OCI-LY7 (cell line): ENCODE data around the gene MOV10. TPM values are rescaled to one million over a fixed set of nuclear protein-coding genes. Genes with fewer than 3 reads are reported as not detected.
"Not testable (repeated sequence)": the region's sequence is repeated elsewhere in the genome, so short reads cannot be mapped to it uniquely, and the experiment has no call there.

Experiments used
- BruUV-seq: library from RNA; stranded (reverse); fragments of 400-500 nt; replicated peaks from 2 replicates; lab custom pipeline; 2021; lab: Mats Ljungman, UMichigan
- CTCF ChIA-PET: fragments of 300-600 bp; sonication (Branson Sonifier 250); formaldehyde crosslinking; loops from one replicate; lab custom pipeline; 2022; ENCODE audit warnings: antibody characterized with exemption; ENCODE audit not compliant: unreplicated experiment; lab: Charles Lee
- POLR2A ChIA-PET: fragments of 300-600 bp; sonication (Branson Sonifier 250); formaldehyde crosslinking; loops from one replicate; lab custom pipeline; 2022; ENCODE audit warnings: antibody characterized with exemption; lab: Charles Lee
- DNase-seq: peaks from one replicate; pipeline ENCODE4 v3.0.0-alpha.2; 2015; ENCODE audit warnings: low spot score
- H2AFZ ChIP-seq: fragments of 200-600 bp; sonication (generic), shearing (Covaris generic); 2 replicates; pipeline ENCODE4 v1.6.1; 2014; ENCODE audit warnings: mild to moderate bottlenecking, antibody characterized with exemption, low read length, moderate library complexity
- H3K27ac ChIP-seq: fragments of 200-600 bp; sonication (generic); 2 replicates; pipeline ENCODE4 v1.5.1; 2014; ENCODE audit warnings: mixed run types, low read depth, mild to moderate bottlenecking, moderate library complexity, low read length, inconsistent platforms; ENCODE audit not compliant: poor library complexity, severe bottlenecking
- H3K36me3 ChIP-seq: fragments of 200-600 bp; sonication (generic); 2 replicates; pipeline ENCODE4 v1.6.1; 2014; ENCODE audit warnings: mild to moderate bottlenecking, antibody characterized with exemption, low read length, moderate library complexity, mixed read lengths; ENCODE audit not compliant: insufficient read depth
- H3K4me1 ChIP-seq: fragments of 200-600 bp; sonication (generic); 2 replicates; pipeline ENCODE4 v1.5.1; 2014; ENCODE audit warnings: mild to moderate bottlenecking, low read length; ENCODE audit not compliant: insufficient read depth, poor library complexity, severe bottlenecking
- H3K4me2 ChIP-seq: fragments of 200-600 bp; sonication (generic); 2 replicates; pipeline ENCODE4 v1.6.1; 2014; ENCODE audit warnings: mild to moderate bottlenecking, low read length
- H3K4me3 ChIP-seq: fragments of 200-600 bp; sonication (generic); 2 replicates; pipeline ENCODE4 v1.5.1; 2014; ENCODE audit warnings: mild to moderate bottlenecking, low read depth, low read length; ENCODE audit not compliant: poor library complexity, severe bottlenecking
- H3K79me2 ChIP-seq: fragments of 200-600 bp; sonication (generic); 2 replicates; pipeline ENCODE4 v1.6.1; 2016; ENCODE audit warnings: low read depth, mild to moderate bottlenecking, low read length, moderate library complexity, mixed read lengths; ENCODE audit not compliant: insufficient read depth
- H3K9me2 ChIP-seq: fragments of 200-600 bp; sonication (generic); 2 replicates; pipeline ENCODE4 v1.6.1; 2016; ENCODE audit warnings: mild to moderate bottlenecking, low read length, mixed read lengths; ENCODE audit not compliant: insufficient read depth
- H3K9me3 ChIP-seq: fragments of 200-600 bp; sonication (generic); 2 replicates; pipeline ENCODE4 v1.6.1; 2014; ENCODE audit warnings: mild to moderate bottlenecking, mixed run types, low read length, mixed read lengths
- H4K20me1 ChIP-seq: fragments of 200-600 bp; sonication (generic); 2 replicates; pipeline ENCODE4 v1.6.1; 2014; ENCODE audit warnings: mild to moderate bottlenecking, antibody characterized with exemption, low read length, moderate library complexity, mixed read lengths; ENCODE audit not compliant: insufficient read depth
- CTCF ChIP-seq: fragments of 200-600 bp; sonication (generic); conservative IDR thresholded peaks from 2 replicates; pipeline ENCODE4 v1.5.1; 2014; ENCODE audit warnings: mild to moderate bottlenecking, antibody characterized with exemption, low read length, moderate library complexity, mixed read lengths
- EZH2phosphoT487 ChIP-seq: fragments of 200-600 bp; sonication (generic); IDR thresholded peaks from 2 replicates; pipeline ENCODE4 v1.6.1; 2018; ENCODE audit warnings: low read depth, borderline replicate concordance, mild to moderate bottlenecking, mixed run types, antibody characterized with exemption, low read length, moderate library complexity, mixed read lengths
- intact Hi-C: fragments of 100-400 bp; cut with micrococcal nuclease; formaldehyde crosslinking; loops from one replicate; pipeline ENCODE4 v1.10.0; 2022; ENCODE audit not compliant: unreplicated experiment
- total RNA-seq, 2 experiments: library from RNA; depleted of rRNA in 1 of 2; stranded (reverse); fragments of >200 nt in 1 of 2; shearing (Covaris generic) in 1 of 2; gene quantifications; 2 replicates each; pipeline ENCODE4 v1.2.3, GENCODE V29; 2014 to 2022

Gene MOV10
- total RNA-seq, 2 experiments from 2014 or later: 28.2 to 32.4 TPM

DNA sequence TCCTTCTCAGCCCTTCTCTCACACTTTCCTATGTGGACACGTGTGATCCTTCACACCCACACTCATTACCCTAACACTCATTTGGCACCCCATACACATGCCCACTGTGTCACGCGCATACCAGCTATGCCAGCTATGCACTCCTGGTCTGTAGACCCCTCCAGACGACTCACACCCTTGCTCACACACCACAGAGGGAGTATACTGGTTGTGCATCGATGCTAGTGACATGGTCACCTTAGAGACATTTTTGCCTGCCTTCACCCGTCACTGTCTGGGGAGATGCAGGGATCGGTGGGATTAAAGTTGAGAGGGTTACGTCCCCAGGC, 49.0 kb downstream of the MOV10 start:
- no peak for DNase-seq
- ChIA-PET POLR2A (no interaction called here), CTCF (interaction anchor here (0.8 kb wide), 1 partner anchor 81 kb away, joined by 3 read pairs; no protein-coding TSS in a partner anchor)
- Histone ChIP-seq H4K20me1 (no peaks in the 10 kb centered on the region), H3K36me3 (no peaks in the 10 kb centered on the region), H3K79me2 (no peaks in the 10 kb centered on the region), H2AFZ (no peak overlapping the region), H3K27ac (no peak overlapping the region), H3K4me3 (no peak overlapping the region), H3K4me2 (no peak overlapping the region), H3K9me3 (no peaks in the 10 kb centered on the region), H3K4me1 (no peaks in the 10 kb centered on the region), H3K9me2 (no peaks in the 10 kb centered on the region)
- BruUV-seq: no TSS peak
- TF ChIP-seq EZH2phosphoT487: no peak
- no peak for TF ChIP-seq CTCF
- intact Hi-C loops: no loop called here

GRCh38 chr1:112724240-112724639, 49.8 kb downstream of the MOV10 start:
- H3K79me2 ChIP-seq, CTCF ChIA-PET, H3K9me2 ChIP-seq, H3K9me3 ChIP-seq, H3K4me1 ChIP-seq, H3K4me2 ChIP-seq, H4K20me1 ChIP-seq, H3K27ac ChIP-seq, DNase-seq, H2AFZ ChIP-seq, BruUV-seq, intact Hi-C loops, H3K4me3 ChIP-seq, H3K36me3 ChIP-seq, POLR2A ChIA-PET: not testable (repeated sequence)

- Histone ChIP-seq H3K4me1 (peaks cover 4% of the 10 kb centered on the region), H3K4me3 (no peak overlapping the region), H3K36me3 (no peaks in the 10 kb centered on the region), H3K79me2 (no peaks in the 10 kb centered on the region), H2AFZ (no peak overlapping the region), H4K20me1 (no peaks in the 10 kb centered on the region), H3K9me3 (no peaks in the 10 kb centered on the region), H3K4me2 (no peak overlapping the region), H3K27ac (no peak overlapping the region), H3K9me2 (no peaks in the 10 kb centered on the region)
- intact Hi-C loops: no loop called here
- TF ChIP-seq CTCF (no peak), EZH2phosphoT487 (no peak)
- ChIA-PET POLR2A (no interaction called here), CTCF (no interaction called here)
- BruUV-seq: no TSS peak
- no peak for DNase-seq
Measured at GRCh38 chr1:112727716-112728115, 53.3 kb downstream of the MOV10 start.

DNA sequence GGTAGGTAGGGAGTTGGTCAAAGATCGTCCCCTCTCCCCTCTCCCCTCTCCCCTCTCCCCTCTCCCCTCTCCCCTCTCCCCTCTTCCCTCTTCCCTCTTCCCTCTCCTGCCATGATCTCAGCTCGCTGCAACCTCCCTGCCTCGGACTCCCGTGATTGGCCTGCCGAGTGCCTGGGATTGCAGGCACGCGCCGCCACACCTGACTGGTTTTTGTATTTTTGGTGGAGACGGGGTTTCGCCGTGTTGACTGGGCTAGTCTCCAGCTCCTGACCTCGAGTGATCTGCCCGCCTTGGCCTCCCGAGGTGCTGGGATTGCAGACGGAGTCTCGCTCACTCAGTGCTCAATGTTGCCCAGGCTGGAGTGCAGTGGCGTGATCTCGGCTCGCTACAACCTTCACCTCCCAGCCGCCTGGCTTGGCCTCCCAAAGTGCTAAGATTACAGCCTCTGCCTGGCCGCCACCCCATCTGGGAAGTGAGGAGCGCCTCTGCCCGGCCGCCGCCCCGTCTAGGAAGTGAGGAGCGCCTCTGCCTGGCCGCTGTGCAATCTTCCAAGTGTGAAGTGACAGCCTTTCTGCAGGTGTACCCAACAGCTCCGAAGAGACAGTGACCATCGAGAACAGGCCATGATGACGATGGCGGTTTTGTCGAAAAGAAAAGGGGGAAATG, 54.0 kb downstream of the MOV10 start:
- DNase-seq, H2AFZ ChIP-seq, H3K4me3 ChIP-seq, H3K9me2 ChIP-seq, H3K4me1 ChIP-seq, H3K36me3 ChIP-seq, CTCF ChIA-PET, POLR2A ChIA-PET, intact Hi-C loops, H3K9me3 ChIP-seq, H3K4me2 ChIP-seq, BruUV-seq, H4K20me1 ChIP-seq, H3K79me2 ChIP-seq, H3K27ac ChIP-seq: not testable (repeated sequence)

GRCh38 chr1:112729011-112729410, 54.6 kb downstream of the MOV10 start:
- H3K79me2 ChIP-seq, H3K9me2 ChIP-seq, intact Hi-C loops, H3K4me1 ChIP-seq, H3K36me3 ChIP-seq, H3K4me2 ChIP-seq, H2AFZ ChIP-seq, POLR2A ChIA-PET, BruUV-seq, DNase-seq, H3K4me3 ChIP-seq, H4K20me1 ChIP-seq, H3K9me3 ChIP-seq, H3K27ac ChIP-seq, CTCF ChIA-PET: not testable (repeated sequence)
